Daoy (cell line): ENCODE measurements around the gene CETN2. TPM values are rescaled to one million over a fixed set of nuclear protein-coding genes. Genes with fewer than 3 reads are reported as not detected.
"Not testable (repeated sequence)": the region's sequence is repeated elsewhere in the genome, so short reads cannot be mapped to it uniquely, and the experiment has no call there.

Experiments used
- DNase-seq: peaks from one replicate; pipeline ENCODE4 v3.0.0-alpha.2; 2015; ENCODE audit warnings: low read depth
- total RNA-seq: library from RNA; depleted of rRNA; stranded (reverse); fragments of >200 nt; shearing (Covaris generic); gene quantifications from 2 replicates; pipeline ENCODE4 v1.2.3, GENCODE V29; 2014; rRNA removed

Gene CETN2
- total RNA-seq, 1 experiment from 2014 or later, result 38.2 TPM

GRCh38 chrX:152832520-152832919, 2.0 kb upstream of the CETN2 start:
- no peak for DNase-seq

GRCh38 chrX:152831391-152831790, 834 bp upstream of the CETN2 start:
- DNase-seq, result no peak

DNA sequence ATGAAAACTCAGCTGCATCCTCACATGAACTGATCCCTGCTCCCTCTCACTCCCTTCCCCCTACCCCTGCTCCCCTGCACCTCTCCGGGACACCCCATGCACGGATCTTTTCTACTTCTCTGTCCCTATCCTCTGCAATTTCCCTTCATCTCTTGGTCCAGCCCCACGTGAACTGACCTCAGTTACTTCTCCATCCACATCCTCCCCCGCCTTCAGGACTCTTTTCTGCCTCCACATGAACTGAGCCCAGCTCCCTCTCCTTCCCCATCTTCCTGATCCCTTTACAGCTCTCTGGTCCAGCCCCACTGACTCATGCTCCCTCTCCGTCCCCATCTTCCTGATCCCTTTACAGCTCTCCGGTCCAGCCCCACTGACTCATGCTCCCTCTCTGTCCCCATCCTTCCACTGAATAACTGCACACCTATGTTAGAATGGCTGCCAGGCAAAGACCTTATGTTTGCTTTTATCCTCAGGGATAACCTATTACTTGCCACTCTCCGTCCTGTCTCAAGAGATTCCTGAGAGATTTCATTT, 5.6 kb downstream of the CETN2 start:
- peak; percentile 6 for DNase-seq

GRCh38 chrX:152823657-152824056, 6.9 kb downstream of the CETN2 start:
- no peak for DNase-seq

DNA sequence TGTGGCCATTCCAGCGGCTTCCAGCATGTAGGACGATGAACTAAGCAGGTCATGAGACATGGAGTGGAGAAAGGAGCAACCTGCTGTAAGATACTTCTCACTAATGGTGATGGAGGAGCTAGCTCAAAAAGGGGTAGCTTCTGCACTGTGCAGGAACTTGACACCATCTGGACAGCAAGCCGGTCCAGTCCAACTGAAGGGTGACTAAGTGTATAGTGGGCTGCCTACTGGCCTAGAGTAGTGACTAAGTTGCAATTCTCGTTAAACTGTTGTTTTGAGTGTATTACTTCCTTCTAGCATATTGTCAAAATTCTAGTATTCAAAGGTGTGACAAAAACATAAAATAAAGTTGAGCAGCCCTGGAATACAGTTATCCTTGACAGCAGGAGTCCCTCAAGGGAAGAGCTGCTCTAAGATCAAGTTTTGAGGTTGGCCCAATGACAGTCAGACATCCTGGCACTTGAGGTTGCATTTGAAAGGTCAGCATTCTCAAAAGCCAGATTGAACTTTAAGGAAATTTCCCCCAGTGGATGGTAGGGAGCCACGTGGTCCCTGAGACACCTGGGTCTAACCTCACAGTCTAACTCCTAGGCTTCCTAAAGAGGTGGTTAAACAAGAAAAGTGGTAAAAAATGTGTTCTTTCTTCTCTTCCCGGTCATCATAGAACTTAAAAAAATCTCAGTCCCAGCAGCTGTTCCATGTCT, 8.0 kb downstream of the CETN2 start:
- DNase-seq, result no peak

GRCh38 chrX:152821145-152821765, 9.3 kb downstream of the CETN2 start:
- peak; percentile 12 for DNase-seq

DNA sequence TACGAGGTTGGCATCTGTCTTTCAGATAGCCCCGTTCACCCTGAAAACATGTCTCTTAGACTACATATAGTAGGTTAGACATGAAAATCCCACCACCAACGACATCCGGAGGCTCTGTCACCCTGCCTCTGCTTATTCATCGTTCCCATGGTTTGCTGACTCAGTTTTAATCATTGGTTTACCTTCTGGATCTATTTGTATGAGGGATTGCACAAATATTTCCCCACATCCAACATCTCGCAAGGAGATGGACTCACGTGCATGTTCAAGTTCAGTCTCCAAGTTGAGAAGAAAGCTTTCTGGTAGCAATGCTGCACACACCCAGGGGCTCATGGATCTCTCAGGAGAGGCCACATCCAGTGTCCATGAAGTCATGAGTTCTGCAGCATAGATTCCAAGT, 10.8 kb downstream of the CETN2 start:
- DNase-seq, result peak; percentile 4

DNA sequence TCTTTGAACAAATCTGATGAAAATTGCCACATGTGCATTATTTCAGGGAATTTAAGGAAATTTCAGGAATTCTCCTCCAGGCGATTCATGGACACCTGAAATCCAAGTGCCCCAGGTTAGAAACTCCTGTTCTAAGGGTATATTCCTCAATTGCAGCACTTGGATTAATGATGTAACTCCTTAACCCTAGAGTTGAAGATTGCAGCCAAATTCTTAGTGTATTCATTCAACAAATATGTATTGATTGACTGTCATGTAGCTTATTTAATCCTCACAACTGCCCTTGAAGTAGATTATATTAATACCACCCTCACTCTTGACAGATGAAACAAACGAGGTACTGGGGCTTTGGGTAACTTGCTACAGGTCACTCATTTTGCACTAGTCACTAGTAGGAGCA, 11.3 kb downstream of the CETN2 start:
- DNase-seq, result no peak

DNA sequence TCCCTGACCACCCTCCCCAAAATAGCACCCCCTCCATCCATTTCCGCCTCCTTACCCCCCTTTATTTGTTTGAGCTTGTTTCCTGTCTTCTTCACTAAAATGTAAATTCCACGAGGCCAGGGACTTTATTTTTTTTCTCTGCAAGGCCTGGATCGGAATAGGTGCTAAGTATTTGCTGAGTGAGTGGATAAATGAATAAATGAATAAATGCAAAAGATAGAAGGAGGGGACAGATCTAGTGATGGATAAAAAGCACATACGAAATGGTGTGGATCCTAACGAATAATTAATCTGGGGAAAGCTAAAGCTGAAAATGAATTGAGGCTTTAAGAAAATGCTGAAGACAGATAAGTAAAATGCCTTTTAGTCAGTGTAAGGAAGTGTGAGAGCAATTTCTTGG, 12.2 kb downstream of the CETN2 start:
- DNase-seq, result no peak

- peak; percentile 46 for DNase-seq
Observed at GRCh38 chrX:152817078-152817764, 13.3 kb downstream of the CETN2 start.

- no peak for DNase-seq
Observed at GRCh38 chrX:152814048-152814447, 16.5 kb downstream of the CETN2 start.

GRCh38 chrX:152813206-152813605, 17.4 kb downstream of the CETN2 start:
- no peak for DNase-seq

DNA sequence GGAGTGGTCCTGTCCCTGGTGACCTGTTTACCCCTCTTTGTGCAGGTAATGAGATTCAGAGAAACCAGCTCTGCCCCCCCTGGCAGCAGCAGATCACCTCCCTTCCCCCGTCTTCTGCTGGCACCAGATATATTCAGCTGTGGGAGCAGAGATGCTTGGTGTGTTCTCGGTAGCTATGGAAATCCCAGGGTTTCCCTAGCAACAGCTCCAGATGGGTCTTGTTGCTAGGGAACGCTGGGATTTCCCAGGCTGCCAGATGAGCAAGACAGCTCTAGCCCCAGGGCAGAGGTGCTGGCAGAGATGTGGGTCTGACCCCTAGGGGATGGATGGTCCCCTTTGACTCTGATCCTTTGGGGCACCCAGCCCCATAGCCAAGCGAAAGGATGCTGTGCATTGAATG, 20.2 kb downstream of the CETN2 start:
- DNase-seq, result peak; percentile 11

DNA sequence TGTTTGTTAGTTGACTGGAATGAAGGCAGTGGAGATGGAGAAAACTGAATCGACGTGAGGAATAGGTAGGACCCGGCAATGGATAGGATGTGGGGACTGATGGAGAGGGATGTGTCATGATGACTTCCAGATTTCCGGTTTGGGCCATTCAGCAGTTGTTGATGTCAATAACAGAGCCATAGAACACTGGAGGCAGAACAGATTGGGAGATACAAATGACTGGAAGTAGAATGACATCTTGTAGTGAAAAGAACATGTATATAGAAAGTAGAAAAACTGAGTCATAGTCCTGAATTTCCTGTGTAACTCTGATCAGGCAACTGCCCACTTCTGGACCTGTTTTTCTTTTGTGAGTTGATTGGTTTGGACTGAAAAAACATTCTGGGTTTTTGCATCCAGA, 24.5 kb downstream of the CETN2 start:
- DNase-seq, result peak; percentile 4

DNA sequence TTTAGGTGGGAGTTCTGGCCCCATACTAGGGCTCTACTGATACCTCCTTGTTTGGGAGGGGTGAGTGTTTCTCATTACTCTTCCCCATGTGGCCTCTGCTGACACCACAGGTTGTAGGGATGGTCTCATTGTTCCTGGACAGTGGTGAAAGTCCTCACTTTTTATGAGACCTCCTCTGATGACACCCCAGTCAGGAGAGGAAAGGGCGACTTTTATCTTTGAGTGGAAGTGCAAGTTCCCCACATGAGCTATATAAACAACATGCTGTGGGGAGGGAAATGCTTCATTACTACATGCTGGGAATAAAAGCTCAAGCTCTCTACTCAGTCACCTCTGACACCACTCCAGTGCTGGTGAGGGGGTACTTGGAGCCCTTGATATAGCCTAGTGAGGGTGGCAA, 31.6 kb downstream of the CETN2 start:
- no peak for DNase-seq

DNA sequence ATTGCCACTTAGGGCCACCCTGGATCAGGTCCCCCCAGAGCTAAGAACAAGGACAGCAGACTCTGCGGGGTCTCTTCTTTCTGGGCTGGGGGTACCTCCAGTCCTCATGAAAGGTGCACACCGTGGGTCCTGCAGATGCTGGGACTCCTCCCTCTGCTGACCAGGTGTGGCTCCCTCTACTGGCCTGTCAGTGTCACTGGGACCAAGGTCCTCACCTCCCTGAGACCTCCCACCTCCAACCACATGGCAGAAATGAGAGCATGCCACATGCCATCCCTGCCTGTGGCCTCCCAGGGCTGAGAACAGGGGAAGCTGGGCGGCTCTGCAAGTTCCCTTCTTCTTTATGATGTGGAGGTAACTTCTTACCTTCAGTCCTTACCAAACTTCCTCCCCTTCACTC, 43.5 kb downstream of the CETN2 start:
- DNase-seq, result not testable (repeated sequence)

Other genes starting within 250 kb of the CETN2 start
- gene GABRQ, start 192.9 kb downstream of the CETN2 start, total RNA-seq, result 0.63 and 1.3 TPM in 2 replicates
- gene MAGEA3, start 132.0 kb downstream of the CETN2 start, total RNA-seq, result 116 and 128 TPM in 2 replicates
- gene CSAG2, start 121.5 kb downstream of the CETN2 start, total RNA-seq, result not detected in 2 replicates
- 45.1 and 48.6 TPM in 2 replicates for gene MAGEA2B, start 116.1 kb downstream of the CETN2 start, total RNA-seq
- 12.9 and 20.9 TPM in 2 replicates for gene CSAG1, start 97.0 kb downstream of the CETN2 start, total RNA-seq
- 53.0 and 60.6 TPM in 2 replicates for gene MAGEA12, start 97.0 kb downstream of the CETN2 start, total RNA-seq
- 7.7 and 14.8 TPM in 2 replicates for gene MAGEA2, start 76.9 kb downstream of the CETN2 start, total RNA-seq
- gene CSAG3, start 71.5 kb downstream of the CETN2 start, total RNA-seq, result 0.21 and 2.2 TPM in 2 replicates
- 115 and 118 TPM in 2 replicates for gene MAGEA6, start 61.1 kb downstream of the CETN2 start, total RNA-seq
- 11.5 TPM in 2 replicates for gene NSDHL, start 306 bp upstream of the CETN2 start, total RNA-seq
- 3.6 and 4.0 TPM in 2 replicates for gene ZNF185, start 67.3 kb upstream of the CETN2 start, total RNA-seq
- not detected in 2 replicates for gene PNMA5, start 163.4 kb upstream of the CETN2 start, total RNA-seq
- gene PNMA3, start 225.7 kb upstream of the CETN2 start, total RNA-seq, result 0.46 and 1.2 TPM in 2 replicates
- 1.6 and 3.4 TPM in 2 replicates for gene PNMA6A, start 241.7 kb upstream of the CETN2 start, total RNA-seq